ENCODE data around the gene SCUBE3.

SCUBE3 gene

GRCh38 chr6:35173427-35174087 is 40.2 kb upstream of the SCUBE3 start:
- H3K4me1 ChIP-seq (ENCODE audit: control insufficient read depth in 1 of 2, insufficient read depth in 2 of 2, low read length in 2 of 2), result no peaks in the 10 kb centered on the region
- no peaks in the 10 kb centered on the region for H3K9me3 ChIP-seq (ENCODE audit: control insufficient read depth in 1 of 2, low read length in 2 of 2)
- H3K27me3 ChIP-seq (ENCODE audit: low read depth, low read length), result no peaks in the 10 kb centered on the region
- no peak overlapping the region for H3K27ac ChIP-seq (ENCODE audit: low read length)
- H3K4me3 ChIP-seq (ENCODE audit: low read depth in 1 of 2, low read length in 2 of 2), result no peak overlapping the region
- H3K36me3 ChIP-seq (ENCODE audit: control insufficient read depth in 1 of 2, insufficient read depth in 2 of 2, low read length in 2 of 2), result no peaks in the 10 kb centered on the region

DNA sequence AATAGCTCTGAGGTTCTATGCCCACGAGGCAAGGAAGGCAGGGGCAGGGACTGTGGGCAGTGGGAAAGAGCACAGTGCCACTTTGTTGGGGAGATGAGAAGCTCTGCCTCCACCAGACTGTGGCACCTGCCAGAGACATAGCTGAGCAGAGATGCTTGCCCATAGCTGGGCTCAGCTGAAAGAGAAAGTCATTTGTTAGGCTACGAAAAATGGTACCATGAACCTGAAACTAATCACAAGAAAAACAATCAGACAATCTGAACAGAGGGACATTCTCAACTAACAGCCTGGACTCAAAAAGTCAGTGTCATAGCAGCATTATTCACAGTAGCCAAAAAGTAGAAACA is 39.7 kb upstream of the SCUBE3 start:
- Histone ChIP-seq H3K27me3 (ENCODE audit: low read depth, low read length) (no peaks in the 10 kb centered on the region), H3K4me3 (ENCODE audit: low read depth in 1 of 2, low read length in 2 of 2) (no peak overlapping the region), H3K27ac (ENCODE audit: low read length) (no peak overlapping the region), H3K4me1 (ENCODE audit: control insufficient read depth in 1 of 2, insufficient read depth in 2 of 2, low read length in 2 of 2) (no peaks in the 10 kb centered on the region), H3K36me3 (ENCODE audit: control insufficient read depth in 1 of 2, insufficient read depth in 2 of 2, low read length in 2 of 2) (no peaks in the 10 kb centered on the region), H3K9me3 (ENCODE audit: control insufficient read depth in 1 of 2, low read length in 2 of 2) (no peaks in the 10 kb centered on the region)

- Histone ChIP-seq H3K36me3 (ENCODE audit: control insufficient read depth in 1 of 2, insufficient read depth in 2 of 2, low read length in 2 of 2) (no peaks in the 10 kb centered on the region), H3K27me3 (ENCODE audit: low read depth, low read length) (no peaks in the 10 kb centered on the region), H3K4me1 (ENCODE audit: control insufficient read depth in 1 of 2, insufficient read depth in 2 of 2, low read length in 2 of 2) (no peaks in the 10 kb centered on the region), H3K9me3 (ENCODE audit: control insufficient read depth in 1 of 2, low read length in 2 of 2) (no peaks in the 10 kb centered on the region), H3K4me3 (ENCODE audit: low read depth in 1 of 2, low read length in 2 of 2) (no peak overlapping the region), H3K27ac (ENCODE audit: low read length) (no peak overlapping the region)
Observed at GRCh38 chr6:35174501-35174900, 39.3 kb upstream of the SCUBE3 start.

DNA sequence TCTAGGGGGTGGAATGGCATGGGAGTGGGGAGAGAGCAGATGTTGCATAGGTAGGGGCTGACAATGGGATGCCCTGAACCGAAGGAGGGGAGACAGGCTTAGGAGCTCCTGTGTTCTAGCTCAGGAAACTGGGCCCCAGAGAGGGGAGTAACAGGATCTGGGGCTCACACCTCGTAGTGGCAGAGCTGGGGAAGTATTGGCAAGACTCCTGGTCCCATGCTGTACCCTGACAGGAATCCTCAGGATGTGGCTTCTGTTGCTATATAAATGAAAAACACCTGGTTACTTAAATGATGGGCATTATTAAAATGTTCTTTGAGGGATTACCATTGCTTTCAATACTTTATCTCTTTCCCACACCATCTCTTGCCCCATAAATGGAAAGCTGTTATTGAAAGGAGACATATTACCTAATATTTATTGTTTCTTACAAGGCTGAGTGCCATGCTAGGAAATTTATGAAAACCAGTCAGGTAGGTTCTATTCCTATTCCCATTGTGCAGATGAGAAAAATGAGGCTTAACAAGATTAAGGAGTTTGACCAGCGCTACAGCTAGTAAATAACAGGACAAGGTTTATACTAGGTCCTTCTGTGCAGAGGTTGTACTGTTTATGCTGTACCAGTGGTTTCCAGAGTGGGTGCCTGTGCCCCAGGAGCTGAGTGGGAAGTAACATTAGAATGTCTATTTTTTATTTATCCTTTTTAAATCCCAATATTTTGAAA is 37.3 kb upstream of the SCUBE3 start:
- Histone ChIP-seq H3K27ac (ENCODE audit: low read length) (no peak overlapping the region), H3K4me1 (ENCODE audit: control insufficient read depth in 1 of 2, insufficient read depth in 2 of 2, low read length in 2 of 2) (peaks cover 3 to 4% of the 10 kb centered on the region in 2 donors), H3K9me3 (ENCODE audit: control insufficient read depth in 1 of 2, low read length in 2 of 2) (no peaks in the 10 kb centered on the region), H3K4me3 (ENCODE audit: low read depth in 1 of 2, low read length in 2 of 2) (no peak overlapping the region), H3K27me3 (ENCODE audit: low read depth, low read length) (no peaks in the 10 kb centered on the region), H3K36me3 (ENCODE audit: control insufficient read depth in 1 of 2, insufficient read depth in 2 of 2, low read length in 2 of 2) (no peaks in the 10 kb centered on the region)

GRCh38 chr6:35177157-35177556 is 36.6 kb upstream of the SCUBE3 start:
- no peaks in the 10 kb centered on the region for H3K36me3 ChIP-seq (ENCODE audit: control insufficient read depth in 1 of 2, insufficient read depth in 2 of 2, low read length in 2 of 2)
- no peaks in the 10 kb centered on the region for H3K27me3 ChIP-seq (ENCODE audit: low read depth, low read length)
- H3K27ac ChIP-seq (ENCODE audit: low read length), result no peak overlapping the region
- H3K9me3 ChIP-seq (ENCODE audit: control insufficient read depth in 1 of 2, low read length in 2 of 2), result no peaks in the 10 kb centered on the region
- no peak overlapping the region for H3K4me3 ChIP-seq (ENCODE audit: low read depth in 1 of 2, low read length in 2 of 2)
- peaks cover 3 to 9% of the 10 kb centered on the region in 2 donors for H3K4me1 ChIP-seq (ENCODE audit: control insufficient read depth in 1 of 2, insufficient read depth in 2 of 2, low read length in 2 of 2)

GRCh38 chr6:35177596-35177995 is 36.2 kb upstream of the SCUBE3 start:
- H3K27me3 ChIP-seq (ENCODE audit: low read depth, low read length), result no peaks in the 10 kb centered on the region
- H3K9me3 ChIP-seq (ENCODE audit: control insufficient read depth in 1 of 2, low read length in 2 of 2), result no peaks in the 10 kb centered on the region
- no peak overlapping the region for H3K27ac ChIP-seq (ENCODE audit: low read length)
- no peaks in the 10 kb centered on the region for H3K36me3 ChIP-seq (ENCODE audit: control insufficient read depth in 1 of 2, insufficient read depth in 2 of 2, low read length in 2 of 2)
- no peak overlapping the region for H3K4me3 ChIP-seq (ENCODE audit: low read depth in 1 of 2, low read length in 2 of 2)
- peaks cover 3 to 9% of the 10 kb centered on the region in 2 donors for H3K4me1 ChIP-seq (ENCODE audit: control insufficient read depth in 1 of 2, insufficient read depth in 2 of 2, low read length in 2 of 2)

GRCh38 chr6:35178012-35178411 is 35.7 kb upstream of the SCUBE3 start:
- Histone ChIP-seq H3K27me3 (ENCODE audit: low read depth, low read length) (no peaks in the 10 kb centered on the region), H3K36me3 (ENCODE audit: control insufficient read depth in 1 of 2, insufficient read depth in 2 of 2, low read length in 2 of 2) (no peaks in the 10 kb centered on the region), H3K4me3 (ENCODE audit: low read depth in 1 of 2, low read length in 2 of 2) (no peak overlapping the region), H3K27ac (ENCODE audit: low read length) (no peak overlapping the region), H3K9me3 (ENCODE audit: control insufficient read depth in 1 of 2, low read length in 2 of 2) (no peaks in the 10 kb centered on the region), H3K4me1 (ENCODE audit: control insufficient read depth in 1 of 2, insufficient read depth in 2 of 2, low read length in 2 of 2) (peaks cover 3 to 9% of the 10 kb centered on the region in 2 donors)

DNA sequence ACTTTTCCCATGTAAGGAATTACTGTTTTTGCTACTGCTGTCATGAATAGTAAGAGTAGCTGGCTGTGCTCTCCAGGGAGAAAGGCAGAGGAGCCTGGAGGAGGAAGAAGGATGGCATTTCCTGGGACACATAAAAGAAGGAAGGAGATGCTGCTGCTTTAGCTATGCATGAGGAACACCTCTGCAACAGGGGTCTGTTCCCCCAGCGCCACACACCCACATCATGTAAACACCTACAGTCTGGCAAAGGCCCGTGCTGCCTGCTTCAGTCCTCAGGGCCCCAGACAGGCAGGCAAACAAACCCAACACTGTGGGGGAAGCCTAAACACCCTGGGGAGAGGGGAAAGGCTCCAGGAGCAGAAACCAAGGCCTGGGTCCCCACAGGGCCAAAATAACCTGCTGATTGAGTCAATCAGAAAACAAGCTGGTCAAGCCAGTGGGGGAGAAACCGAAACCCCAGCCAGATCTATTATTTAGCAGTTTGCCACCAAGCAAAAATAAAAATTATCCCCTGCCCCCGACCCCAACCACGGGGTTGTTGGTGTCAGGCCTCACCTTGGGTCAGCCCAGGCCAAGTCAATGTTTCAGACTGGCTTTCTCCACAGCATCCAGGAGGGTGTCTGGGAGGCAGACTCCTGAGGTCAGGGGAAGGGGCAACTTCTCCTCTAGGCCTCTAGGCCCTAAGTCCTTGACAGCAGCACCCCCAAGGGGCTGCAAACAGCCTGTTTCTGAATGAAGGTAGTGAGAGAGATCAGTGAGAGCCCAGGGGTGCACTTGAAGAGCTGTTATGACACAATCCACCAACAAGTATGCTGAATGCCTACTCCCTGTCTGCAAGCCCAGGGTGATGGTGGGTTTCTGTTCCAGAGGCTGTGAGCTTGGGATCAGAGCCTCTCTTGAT is 34.6 kb upstream of the SCUBE3 start:
- no peak overlapping the region for H3K4me3 ChIP-seq (ENCODE audit: low read depth in 1 of 2, low read length in 2 of 2)
- no peak overlapping the region for H3K27ac ChIP-seq (ENCODE audit: low read length)
- no peaks in the 10 kb centered on the region for H3K27me3 ChIP-seq (ENCODE audit: low read depth, low read length)
- H3K4me1 ChIP-seq (ENCODE audit: control insufficient read depth in 1 of 2, insufficient read depth in 2 of 2, low read length in 2 of 2), result peaks cover 3 to 9% of the 10 kb centered on the region in 2 donors
- H3K9me3 ChIP-seq (ENCODE audit: control insufficient read depth in 1 of 2, low read length in 2 of 2), result no peaks in the 10 kb centered on the region
- H3K36me3 ChIP-seq (ENCODE audit: control insufficient read depth in 1 of 2, insufficient read depth in 2 of 2, low read length in 2 of 2), result no peaks in the 10 kb centered on the region

DNA sequence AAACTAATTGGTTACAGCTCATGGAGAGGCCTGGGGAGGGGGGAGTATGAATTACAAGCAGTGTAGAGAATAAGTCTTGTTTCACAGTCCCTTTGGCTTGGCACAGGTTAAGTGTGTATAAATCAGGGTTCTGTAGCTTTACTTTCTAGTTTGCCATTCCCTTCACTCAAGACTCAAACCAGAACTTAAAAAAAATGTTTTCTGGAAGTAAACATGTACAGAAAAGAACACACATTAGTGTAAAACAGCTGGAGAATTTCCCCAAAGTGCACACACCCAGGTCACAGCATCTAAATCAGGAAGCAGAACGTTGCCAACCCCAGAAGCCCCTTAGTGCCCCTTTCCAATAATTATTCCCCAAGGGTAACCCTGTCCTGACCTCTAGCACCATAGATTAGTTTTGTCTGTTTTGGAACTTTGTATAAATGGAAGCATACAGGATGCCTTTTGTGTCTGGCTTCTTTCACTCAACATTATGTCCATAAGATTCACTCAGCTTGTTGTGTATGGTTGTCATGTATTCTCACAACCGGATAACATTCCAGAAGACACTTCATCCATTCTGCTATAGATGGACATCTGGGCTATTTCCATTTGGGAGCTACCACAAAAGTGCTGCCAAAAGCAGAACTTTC is 33.7 kb upstream of the SCUBE3 start:
- Histone ChIP-seq H3K4me1 (ENCODE audit: control insufficient read depth in 1 of 2, insufficient read depth in 2 of 2, low read length in 2 of 2) (peaks cover 3 to 9% of the 10 kb centered on the region in 2 donors), H3K9me3 (ENCODE audit: control insufficient read depth in 1 of 2, low read length in 2 of 2) (no peaks in the 10 kb centered on the region), H3K27ac (ENCODE audit: low read length) (no peak overlapping the region), H3K4me3 (ENCODE audit: low read depth in 1 of 2, low read length in 2 of 2) (no peak overlapping the region), H3K27me3 (ENCODE audit: low read depth, low read length) (no peaks in the 10 kb centered on the region), H3K36me3 (ENCODE audit: control insufficient read depth in 1 of 2, insufficient read depth in 2 of 2, low read length in 2 of 2) (no peaks in the 10 kb centered on the region)

DNA sequence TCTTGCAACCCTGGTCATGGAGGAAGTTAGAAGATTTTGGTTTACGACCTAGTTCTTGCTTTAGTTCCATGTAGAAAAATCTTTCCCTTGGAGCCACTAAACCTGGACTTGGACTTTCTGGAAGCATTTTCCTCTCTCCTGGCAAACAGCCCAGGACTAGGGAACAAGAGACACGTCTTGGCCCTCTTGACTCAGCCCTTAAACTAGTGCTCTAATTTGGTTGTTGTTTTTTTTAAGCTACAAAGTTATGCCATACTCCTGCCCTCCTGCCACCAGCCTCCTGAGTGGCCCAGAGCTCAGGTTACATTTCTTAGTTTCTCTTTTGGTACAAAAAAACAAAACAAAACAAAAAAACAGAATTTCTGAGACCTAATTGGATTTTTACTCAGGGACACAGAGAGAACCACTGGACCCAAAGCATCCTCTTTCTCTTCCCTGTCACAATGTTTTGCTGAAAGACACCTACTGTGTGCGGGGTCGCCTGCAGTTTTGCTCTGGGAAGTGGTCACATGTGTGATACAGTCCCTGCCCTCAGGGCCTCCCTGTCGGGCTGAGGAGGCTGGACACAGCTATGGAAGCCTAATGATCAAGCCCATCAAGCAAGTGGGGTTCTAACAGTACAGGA is 32.3 kb upstream of the SCUBE3 start:
- Histone ChIP-seq H3K36me3 (ENCODE audit: control insufficient read depth in 1 of 2, insufficient read depth in 2 of 2, low read length in 2 of 2) (no peaks in the 10 kb centered on the region), H3K27me3 (ENCODE audit: low read depth, low read length) (no peaks in the 10 kb centered on the region), H3K27ac (ENCODE audit: low read length) (no peak overlapping the region), H3K9me3 (ENCODE audit: control insufficient read depth in 1 of 2, low read length in 2 of 2) (no peaks in the 10 kb centered on the region), H3K4me1 (ENCODE audit: control insufficient read depth in 1 of 2, insufficient read depth in 2 of 2, low read length in 2 of 2) (peaks cover 3 to 15% of the 10 kb centered on the region in 2 donors), H3K4me3 (ENCODE audit: low read depth in 1 of 2, low read length in 2 of 2) (no peak overlapping the region)

Data from muscle layer of duodenum (tissue), 2 donors.